Thyroid gland (tissue), 4 donors: ENCODE data around the gene TIMM50.
"Not testable (repeated sequence)": the region's sequence is repeated elsewhere in the genome, so short reads cannot be mapped to it uniquely, and the experiment has no call there.

Experiments used
- CTCF ChIP-seq, 6 experiments: fragments of 200-600 bp in 3 of 6; fragments of 450-650 bp in 3 of 6; sonication (generic) in 3 of 6; IDR thresholded peaks; one replicate each; pipeline ENCODE4 v1.5.1; 2016 to 2019; ENCODE audit warnings: antibody characterized with exemption in 6 of 6, mild to moderate bottlenecking in 2 of 6, inconsistent platforms in 1 of 6, moderate library complexity in 1 of 6
- POLR2A ChIP-seq, 2 donors: fragments of 450-650 bp; IDR thresholded peaks; one replicate each; pipeline ENCODE4 v1.6.1; 2017; ENCODE audit warnings: antibody characterized with exemption in 2 of 2, mild to moderate bottlenecking in 2 of 2, moderate library complexity in 1 of 2

GRCh38 chr19:39451257-39451656 is 29.4 kb upstream of the TIMM50 start:
- not testable (repeated sequence) for TF ChIP-seq CTCF, POLR2A (IDR thresholded peaks at IDR 0.05)
